Iris pigment epithelial cell (primary cell): ENCODE measurements around the gene UNC5C.

ENCODE experiments used
- DNase-seq: peaks from one replicate; pipeline ENCODE4 v3.0.0-alpha.2; 2011; ENCODE audit warnings: low read depth

The UNC5C gene

DNA sequence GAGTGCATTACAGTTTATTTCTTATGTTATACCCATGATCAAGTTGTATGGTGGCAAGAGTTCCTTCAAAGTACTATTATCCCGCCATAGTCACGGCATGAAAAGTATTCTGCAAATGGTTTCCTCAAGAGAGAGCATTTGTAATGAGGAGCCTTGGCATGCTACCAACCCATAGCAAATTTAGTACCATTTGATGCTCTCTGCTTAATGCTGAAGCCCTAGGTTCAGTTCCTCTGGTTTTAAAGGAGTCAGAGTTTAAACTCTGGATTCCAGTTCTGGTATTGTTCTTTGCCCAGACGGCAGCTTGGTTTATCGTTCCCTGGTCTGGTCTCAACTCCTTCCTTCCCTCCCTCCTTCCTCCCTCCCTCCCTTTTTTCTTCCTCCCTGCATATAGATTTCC is 419.7 kb downstream of the UNC5C start:
- DNase-seq = peak; percentile 16

GRCh38 chr4:95124906-95125504 is 423.8 kb downstream of the UNC5C start:
- DNase-seq = peak; percentile 76

DNA sequence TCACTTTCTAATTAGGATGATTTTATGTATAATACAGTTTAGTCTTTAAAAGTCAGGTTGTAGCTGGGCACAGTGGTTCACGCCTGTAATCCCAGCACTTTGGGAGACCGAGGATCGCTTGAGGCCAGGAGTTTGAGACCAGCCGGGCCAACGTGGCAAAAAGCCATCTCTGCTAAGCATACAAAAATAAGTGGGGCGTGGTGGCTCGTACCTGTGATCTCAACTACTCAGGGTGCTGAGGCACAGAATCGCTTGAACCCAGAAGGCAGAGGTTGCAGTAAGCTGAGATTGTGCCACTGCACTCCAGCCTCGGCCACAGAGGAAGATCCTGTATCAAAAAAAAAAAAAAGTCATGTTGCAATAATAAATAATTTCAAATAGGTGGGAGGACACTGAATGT is 426.8 kb downstream of the UNC5C start:
- no peak for DNase-seq

GRCh38 chr4:95120456-95120855 is 428.3 kb downstream of the UNC5C start:
- no peak for DNase-seq

- no peak for DNase-seq
Observed at GRCh38 chr4:95118497-95118896, 430.3 kb downstream of the UNC5C start.

DNA sequence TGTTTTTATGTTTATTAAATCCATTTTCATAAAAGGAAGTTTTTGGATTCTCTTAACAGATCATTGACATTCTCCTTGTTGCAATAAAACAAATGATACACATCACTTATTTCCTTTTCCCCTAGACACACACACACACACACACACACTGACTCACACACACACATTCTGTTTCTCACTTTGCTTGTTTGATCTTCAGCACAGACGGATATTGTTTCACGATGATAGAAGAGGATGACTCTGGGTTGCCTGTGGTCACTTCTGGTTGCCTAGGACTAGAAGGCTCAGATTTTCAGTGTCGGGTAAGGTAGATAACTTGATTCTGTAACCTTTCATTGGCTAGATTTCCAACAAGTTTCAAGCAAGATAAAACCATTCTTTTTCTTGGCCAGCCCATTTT is 434.3 kb downstream of the UNC5C start:
- DNase-seq = no peak
